Activated CD8-positive, alpha-beta memory T cell treated with anti-CD3 and anti-CD28 coated beads for 48 hours (primary cell): ENCODE results near the gene MIEF2.
A peak's percentile ranks its signal among the peaks of the same experiment; 100 is the strongest.

Experiments
- DNase-seq, 3 experiments: peaks; one replicate each; pipeline ENCODE4 v3.0.0-alpha.2; 2020; ENCODE audit warnings: low read depth in 2 of 3, low spot score in 2 of 3

Gene MIEF2

DNA sequence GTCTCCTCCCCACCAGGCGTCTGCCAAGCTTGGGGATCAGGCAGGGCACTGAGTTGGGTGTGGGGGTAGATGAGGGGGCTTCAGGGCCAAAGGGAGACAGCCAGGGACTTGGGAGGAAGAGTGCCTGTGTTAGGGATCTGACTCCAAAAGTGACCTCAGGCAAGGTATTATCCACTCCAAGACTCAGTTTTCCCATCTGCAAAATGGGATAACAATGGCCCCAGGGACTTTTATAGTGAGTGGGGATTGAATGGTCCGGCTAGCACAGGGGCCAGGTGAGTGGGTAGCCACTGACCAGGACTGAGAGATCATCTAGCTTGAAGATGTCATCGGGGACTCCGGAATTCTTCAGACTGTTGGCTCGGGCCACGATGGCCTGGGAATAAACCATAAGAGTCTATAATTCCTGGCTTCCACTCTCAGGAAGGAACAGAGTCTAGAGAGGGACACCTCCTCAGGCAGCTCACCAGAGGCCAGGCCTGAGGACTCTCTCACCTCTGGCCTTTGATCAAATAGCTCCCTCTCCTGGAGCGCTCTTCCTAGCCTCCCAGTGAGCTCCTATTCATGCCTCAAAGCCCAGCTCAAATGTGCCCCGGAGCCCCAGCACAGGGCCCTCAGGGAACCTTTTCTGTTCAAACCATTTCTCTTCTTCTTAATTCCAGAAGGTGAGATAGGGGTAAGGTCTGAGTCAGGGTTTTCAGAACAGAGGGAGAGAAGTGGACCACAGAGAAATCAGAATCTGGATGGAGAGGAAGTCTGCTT, 5.4 kb upstream of the MIEF2 start:
- no peak for DNase-seq

DNA sequence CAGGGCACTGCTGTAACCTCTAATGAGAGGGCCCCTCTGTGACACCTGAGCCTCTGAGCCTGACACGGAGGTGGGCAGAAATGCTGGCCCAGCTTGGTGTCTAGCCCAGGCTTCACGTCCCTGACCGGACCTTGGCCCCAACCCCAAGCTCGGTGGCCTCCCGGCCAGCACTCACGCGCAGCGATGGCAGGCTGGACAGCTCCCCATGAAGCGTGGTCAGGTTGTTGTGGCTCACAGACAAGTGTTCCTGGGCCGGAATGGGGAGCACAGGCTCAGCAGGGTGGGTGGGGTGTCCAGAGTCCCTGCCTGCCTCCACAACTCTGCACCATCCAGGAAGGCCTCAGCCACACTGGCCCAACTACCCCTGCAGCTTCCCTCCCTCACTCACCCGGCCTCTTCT, 4.1 kb upstream of the MIEF2 start:
- no peak for DNase-seq

DNA sequence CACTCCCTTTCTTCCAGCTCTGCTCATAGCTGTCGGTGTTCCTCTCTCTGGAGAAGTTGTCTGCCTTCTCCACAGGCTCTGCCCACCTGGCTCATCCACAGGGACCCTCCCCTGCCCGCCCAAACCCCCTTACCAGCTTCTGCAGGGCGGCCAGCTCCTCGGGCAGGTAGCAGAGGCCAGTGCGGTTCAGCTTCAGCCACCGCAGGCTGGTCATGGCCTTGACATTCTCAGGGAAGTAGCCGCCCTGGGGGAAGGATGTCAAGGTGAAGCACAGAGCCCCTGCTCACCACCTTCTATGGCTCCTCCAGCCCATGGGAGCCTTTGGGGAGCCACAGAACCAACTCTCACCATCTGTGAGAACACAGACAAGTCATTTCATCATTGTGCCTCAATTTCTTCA, 3.7 kb upstream of the MIEF2 start:
- no peak for DNase-seq

DNA sequence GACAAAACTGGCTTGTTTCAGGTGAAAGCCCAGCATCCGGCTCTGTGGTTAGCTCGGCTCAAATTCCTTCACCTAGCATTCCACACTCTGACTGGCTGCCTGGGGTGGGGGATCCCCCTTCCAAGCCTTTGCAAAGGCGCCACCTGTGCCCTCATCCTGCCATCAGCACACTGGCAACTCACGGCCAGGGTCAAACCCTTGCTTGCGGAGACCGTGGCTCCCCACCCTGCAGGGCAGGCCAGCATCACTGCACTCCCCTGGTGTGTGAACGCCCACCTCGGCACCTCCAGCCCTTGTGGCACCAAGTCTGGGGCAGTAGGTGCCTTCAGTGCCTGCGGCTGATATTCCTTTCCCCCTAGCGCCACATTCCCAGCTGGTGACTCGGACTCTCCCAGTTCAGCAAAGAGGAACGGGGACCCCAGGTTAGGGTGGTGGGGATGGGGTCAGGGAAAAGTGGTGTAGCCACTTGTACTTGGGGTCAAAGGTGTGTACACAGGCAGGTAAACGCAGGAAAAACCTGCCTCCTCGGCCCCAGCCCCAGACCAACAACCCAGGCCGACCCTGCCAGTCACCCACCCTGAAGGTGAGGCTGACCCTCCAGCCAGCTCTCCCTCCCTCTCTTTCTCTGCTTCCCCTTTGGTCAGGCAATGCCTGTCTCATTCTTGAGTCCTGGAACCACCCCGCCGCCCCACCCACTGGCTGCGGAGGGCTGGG, 3.0 kb upstream of the MIEF2 start:
- no peak for DNase-seq

DNA sequence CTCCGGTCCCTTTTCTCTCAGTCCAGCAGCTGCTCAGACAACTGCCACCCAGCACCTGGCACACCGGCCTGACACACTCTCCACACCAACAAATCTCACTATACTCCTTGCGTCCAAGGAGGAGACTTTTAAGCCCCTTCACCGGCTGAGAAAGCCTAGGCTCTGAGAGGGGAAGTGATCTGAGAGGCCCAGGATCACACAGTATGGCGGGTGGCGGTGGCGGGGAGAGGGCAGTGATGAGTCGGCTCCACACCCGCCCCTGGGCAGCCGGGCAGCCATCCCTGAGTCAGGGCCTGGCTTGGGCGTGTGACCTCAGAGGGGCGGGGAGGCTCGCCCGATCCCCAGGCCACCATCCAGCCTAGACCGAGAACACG, 2.5 kb upstream of the MIEF2 start:
- DNase-seq: no peak

DNA sequence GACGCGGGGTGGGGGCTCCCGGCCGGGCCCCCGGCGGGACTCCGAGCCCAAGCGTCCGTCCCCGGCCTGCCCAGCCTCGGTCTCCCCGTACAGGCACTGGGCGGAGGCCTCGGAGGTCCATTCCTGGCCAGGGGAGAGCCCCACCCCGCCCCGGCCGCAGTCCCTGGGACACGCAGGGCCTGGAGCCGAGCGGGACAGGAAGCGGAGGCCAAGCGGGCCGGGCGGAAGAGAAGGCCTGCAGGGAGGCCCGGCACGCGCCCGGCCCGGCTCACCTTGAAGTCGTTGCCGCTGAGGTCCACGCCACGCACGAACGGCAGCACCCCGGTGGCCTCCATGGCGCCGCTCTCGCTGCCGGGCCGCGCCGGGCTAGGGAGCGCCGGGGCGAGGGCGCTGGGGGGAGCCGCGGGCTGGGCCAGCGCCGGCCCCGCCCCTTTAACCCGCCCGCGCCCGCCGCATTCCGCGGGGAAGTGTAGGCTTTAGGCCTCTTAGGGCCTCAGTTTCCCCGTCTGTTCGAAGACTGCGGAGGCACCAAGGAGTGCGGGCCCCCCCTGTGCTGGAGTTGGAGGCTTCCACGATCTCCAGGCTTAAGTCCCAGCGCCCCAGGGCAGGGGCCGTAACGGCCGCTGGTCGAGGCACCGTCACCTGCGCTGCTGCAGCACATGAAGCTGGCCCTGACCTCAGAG, 2.0 kb upstream of the MIEF2 start, which contains the start of gene FLII:
TSS of gene FLII (minus strand) at position 383 of the 683 bp plus-strand sequence. CDS start at position 335, 48 bp downstream.
- DNase-seq: peak in 2 of 3 experiments; percentile 30 to 43

DNA sequence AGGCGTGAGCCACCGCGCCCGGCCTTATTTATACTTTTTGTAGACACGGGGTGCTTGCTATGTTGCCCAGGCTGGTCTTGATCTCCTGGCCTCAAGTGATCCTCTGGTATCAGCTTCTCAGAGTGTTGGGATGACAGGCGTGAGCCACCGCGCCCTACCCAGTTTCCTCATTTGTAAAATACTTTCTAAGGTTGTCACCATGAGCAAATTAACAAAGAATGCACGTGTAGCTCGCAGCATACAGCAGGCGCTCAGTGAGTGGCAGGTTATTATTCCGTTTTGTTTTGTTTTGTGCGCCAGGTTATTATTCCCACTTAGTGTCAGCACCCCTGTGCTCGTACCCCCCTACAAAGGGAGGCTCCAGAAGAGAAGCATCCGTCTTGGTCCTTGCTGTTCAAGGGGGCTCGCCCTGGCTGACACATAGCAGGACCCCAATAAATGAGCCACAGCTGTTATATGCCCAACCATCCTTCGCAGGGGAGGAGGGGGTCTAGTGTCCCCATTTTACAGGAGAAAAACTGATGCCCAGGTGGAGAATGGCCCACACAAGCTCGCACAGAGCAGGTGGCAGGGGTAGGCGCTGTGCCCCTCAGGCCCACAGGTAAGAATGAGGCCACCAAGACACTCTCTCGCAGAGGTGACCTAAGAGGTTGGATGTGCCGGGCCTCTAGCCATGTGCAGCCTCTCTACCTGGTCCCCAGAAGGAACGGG, 686 bp upstream of the MIEF2 start:
- DNase-seq: no peak

DNA sequence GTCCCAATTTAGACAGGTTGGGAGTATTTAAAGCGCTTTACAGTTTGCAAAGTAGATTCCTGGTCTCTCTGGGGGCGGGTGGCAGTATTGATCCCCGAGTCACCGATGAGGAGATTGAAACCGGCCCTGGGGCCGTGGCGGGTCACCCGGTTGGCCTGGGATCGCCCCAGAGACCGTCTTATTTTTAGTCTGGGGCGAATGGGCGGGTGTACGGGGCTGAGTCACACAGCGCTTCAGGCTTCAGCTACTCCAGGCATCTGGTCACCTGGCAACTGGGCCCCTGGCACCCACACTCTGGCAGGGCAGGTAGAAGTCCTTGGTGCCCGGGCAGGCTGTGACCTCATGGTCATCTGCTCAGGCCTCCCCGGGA, 669 bp downstream of the MIEF2 start:
- peak in 1 of 3 experiments; percentile 19 for DNase-seq

DNA sequence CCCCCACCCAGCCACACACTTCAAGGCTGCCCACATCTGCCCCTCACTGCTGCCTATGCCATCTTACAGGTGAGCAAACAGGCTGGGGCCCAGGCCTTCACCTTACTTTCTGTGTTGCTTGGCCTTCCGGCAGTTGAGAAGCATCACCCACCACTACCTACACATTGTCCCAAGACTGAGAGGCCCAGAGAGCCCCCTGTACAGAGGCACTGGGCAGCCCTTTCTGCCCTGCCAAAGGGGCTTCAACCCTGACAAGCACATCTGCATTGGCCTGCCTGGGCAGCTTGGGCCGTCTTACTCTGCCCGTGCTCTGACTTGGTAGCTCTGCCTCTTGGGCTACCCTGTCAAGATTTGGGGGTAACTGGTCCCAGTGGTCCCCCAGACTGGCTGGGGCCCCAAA, 1.2 kb downstream of the MIEF2 start:
- no peak for DNase-seq

DNA sequence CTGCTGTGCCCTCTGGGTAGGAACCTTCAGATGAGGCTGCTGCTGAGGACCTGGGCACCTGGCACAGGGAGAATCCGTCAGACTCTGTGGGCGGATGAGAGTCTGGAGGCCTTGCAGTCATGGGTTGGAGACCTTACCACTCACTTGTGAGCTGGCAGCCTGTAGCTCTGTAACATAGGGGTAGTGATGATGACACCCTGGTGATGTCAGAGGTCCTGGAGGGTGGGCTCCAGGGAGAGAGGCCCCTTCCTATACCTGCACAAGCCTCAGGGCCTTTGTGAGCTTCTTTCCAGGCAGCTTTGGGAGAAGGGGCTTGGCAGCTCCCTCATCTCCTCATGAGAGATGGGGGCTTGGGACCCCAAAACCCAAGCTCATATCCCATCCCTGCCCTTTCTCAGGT, 1.6 kb downstream of the MIEF2 start:
- no peak for DNase-seq

DNA sequence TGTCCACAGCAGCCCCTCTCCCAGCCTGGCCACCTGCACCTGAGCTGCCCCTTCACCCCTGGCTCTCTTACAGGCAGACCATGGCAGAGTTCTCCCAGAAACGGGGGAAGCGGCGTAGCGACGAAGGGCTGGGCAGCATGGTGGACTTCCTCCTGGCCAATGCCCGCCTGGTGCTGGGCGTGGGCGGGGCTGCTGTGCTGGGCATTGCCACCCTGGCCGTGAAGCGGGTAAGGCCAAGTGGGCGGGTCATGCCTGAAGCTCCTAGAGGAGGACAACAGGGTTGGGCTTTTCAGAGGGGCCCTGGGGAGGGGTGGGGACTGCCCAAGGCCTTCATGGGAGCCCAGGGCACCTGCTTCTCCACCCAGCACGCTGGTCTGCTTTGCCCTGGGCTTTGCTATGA, 2.2 kb downstream of the MIEF2 start:
- no peak for DNase-seq

DNA sequence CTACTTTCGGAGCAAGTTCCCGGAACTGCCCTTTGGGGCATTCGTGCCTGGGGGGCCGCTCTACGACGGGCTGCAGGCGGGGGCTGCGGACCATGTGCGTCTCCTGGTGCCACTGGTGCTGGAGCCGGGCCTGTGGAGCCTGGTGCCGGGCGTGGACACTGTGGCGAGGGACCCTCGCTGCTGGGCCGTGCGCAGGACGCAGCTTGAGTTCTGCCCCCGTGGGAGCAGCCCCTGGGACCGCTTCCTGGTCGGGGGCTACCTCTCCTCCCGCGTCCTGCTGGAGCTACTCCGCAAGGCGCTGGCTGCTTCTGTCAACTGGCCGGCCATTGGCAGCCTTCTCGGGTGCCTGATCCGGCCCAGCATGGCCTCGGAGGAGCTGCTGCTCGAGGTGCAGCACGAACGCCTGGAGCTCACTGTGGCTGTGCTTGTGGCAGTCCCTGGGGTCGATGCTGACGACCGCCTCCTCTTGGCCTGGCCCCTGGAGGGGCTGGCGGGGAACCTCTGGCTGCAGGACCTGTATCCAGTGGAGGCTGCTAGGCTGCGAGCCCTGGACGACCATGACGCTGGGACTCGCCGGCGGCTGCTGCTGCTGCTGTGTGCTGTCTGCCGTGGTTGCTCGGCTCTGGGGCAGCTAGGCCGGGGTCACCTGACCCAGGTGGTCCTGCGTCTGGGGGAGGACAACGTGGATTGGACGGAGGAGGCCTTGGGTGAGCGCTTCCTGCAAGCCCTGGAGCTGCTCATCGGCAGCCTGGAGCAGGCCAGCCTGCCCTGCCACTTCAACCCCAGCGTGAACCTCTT, 3.6 kb downstream of the MIEF2 start:
- DNase-seq: no peak

DNA sequence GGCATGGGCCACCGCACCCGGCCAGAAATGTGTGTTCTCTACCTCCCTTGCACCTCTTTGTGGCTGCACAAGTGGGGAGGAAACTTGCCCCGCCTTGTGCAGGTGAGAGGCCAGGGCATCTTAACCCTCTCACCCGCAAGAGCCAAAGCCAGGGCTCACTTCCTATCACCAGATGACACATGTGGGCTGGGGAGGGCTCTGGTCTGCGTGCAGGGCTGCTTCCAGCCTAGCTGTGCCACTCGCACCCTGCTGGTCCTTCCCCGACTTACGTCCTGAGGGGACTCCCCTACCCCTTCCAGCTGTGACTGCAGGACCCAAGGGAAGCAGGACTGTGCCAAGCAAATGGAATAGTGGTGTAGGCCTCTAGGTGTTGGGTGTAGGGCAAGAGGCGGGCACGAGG, 6.9 kb downstream of the MIEF2 start:
- DNase-seq: no peak

DNA sequence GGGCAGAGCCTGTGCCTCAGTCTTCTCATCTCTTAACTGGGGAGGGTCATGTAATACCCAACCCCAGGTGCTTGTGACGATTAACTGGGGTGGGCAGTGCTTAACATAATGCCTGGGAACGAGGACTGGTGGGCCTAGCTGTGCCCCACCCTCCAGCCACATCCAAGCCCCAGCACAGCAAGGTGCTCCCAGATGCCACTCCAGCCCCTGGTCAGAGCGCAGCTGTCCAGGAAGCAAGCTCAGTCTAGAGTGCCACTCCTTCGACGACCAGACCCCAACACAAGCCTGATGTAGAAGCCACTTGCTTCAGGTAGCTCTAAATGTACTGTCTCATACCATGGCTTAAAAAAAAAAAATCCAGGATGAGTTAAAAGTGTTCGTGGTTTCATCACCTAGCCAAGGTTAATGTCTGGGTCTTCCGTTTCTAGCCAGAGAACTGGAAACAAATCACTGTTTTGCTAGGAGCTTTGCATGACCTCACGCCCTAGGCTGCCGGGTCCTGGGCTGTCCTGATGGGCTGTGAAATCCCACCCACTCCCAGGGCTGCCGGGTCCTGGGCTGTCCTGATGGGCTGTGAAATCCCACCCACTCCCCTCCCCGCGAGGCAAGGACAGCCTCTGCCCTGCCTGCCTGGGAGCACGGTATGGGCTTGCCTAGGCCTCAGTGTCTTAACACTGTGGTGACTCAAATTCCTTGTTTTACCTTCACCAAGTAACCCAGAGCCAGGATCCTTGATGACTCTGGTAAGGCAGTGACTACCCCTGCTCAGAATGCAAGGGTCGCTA, 7.7 kb downstream of the MIEF2 start:
- DNase-seq: no peak

DNA sequence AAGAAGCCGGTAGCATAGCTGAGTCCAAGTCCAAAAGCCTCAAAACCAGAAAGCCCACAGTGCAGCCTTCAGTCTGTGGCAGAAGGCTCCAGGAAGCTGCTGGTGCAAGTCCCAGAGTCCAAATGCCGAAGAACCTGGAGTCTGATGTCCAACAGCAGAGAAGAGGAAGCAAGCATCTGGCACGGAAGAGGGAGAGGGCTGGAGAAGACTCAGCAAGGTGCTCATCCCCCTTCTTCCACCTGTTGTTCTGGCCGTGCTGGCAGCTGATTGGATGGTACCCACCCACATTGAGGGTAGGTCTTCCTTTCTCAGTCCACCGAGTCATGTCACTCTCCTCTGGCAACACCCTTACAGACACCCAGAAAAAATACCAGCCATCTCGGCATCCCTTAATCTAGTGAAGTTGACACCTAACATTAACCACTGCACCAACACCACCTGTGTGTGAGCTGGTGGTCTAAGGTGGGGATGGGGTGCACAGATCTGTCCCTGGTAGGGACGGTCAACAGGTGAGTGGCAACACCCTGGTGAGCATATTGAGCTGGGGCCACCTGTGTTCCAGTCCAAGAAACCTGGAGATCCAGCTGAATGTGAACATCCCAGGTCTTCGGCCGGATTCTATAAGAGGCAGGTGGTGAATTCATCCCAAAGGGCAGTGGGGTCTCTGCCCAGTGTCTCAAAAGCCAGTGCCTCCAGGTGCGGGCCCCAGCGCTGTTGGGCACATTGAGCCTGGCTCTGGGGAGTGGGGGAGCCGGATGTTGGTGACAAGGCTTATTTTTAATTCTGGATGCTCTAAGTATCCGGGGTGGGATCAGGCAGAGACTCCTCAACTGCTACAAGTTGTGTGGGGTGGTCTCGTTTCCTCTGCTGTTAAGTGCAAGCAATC, 9.8 kb downstream of the MIEF2 start:
- no peak for DNase-seq

DNA sequence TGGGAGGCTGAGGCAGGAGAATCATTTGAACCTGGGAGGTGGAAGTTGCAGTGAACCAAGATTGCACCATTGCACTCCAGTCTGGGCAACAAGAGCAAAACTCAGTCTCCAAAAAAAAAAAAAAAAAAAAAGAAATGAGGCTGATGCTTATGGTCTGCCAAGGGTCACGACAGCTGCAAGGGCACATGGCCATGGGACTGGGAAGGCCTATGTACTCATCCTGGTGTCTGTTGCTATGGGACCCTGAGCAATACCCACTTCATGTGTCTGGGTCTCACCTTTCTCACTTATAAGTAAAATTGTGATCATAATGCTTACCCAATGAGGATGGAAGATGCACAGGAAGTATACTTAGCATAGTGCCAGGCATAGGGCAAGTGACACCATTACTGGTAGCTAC, 16.6 kb downstream of the MIEF2 start:
- no peak for DNase-seq

DNA sequence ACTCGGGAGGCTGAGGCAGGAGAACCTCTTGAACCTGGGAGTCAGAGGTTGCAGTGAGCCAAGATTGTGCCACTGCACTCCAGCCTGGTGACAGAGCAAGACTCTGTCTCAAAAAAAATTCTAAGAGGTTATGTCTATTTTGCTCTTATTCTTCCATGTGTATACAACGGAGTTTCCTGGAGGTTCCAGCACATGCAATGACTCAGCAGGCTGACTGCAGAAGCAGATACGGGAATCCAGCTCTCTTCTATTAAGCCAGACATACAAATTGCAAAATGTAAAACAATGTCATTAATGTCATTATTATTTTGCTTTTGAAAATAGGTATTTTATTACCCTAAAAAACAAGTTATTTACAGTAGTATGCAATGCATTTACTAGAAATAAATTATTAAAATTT, 18.4 kb downstream of the MIEF2 start:
- no peak for DNase-seq

DNA sequence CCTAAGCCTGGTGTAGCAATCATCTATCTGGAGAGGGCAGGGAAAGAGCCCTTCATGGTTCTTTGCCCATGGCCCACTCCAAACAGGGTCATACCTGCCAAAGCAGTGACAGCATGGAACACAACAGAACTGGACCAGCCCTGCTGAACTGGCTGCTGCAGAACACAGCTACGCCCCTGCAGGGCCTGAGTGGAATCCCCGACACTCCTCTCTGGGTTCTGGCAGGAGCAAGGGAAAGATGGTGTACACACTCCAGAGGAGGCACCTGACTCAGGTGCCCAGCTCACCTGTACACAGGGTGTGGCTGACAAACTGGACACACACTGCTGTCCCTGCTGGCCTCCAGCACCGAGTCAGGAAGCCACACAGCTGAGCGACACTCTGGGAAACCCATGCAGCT, 19.8 kb downstream of the MIEF2 start:
- no peak for DNase-seq

DNA sequence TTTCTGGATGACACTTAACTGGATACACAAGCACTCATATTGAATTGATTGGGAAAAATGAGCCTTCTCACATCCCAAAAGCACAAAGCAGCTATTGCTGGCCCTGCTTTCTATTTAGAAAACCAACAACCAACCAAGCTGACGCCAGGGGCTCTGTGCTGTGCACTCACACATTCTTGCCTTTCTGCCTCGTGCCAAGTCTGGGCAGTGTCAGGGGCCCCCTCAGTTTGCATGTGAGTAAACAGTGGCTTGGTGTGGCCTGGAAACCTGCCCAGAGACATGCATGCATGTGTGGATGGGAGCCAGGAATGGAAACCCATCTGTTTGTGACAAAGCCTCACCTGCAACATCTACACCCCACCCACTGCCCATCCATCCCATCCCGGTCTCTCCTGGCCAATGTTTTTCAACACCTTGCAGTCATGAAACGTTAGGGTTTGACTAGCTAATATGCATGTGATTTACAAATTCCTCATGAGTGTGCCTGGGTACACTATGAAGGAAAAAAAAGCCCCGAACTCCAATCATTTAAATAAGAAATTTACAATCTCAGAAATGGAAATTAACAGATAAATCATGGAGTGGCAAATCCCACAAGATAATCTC, 20.4 kb downstream of the MIEF2 start:
- no peak for DNase-seq
